ENCODE results near the gene NCAN. TPM values are rescaled to one million over a fixed set of nuclear protein-coding genes. Genes with fewer than 3 reads are reported as not detected.
"Not testable (repeated sequence)": the region's sequence is repeated elsewhere in the genome, so short reads cannot be mapped to it uniquely, and the experiment has no call there.

Gene NCAN
- total RNA-seq, 1 experiment from 2014 or later: 0.05 TPM

- DNase-seq (ENCODE audit: extremely low read depth, low read depth): no peak
These were observed 11.3 kb downstream of the NCAN start for GRCh38 chr19:19223060-19223459.

DNA sequence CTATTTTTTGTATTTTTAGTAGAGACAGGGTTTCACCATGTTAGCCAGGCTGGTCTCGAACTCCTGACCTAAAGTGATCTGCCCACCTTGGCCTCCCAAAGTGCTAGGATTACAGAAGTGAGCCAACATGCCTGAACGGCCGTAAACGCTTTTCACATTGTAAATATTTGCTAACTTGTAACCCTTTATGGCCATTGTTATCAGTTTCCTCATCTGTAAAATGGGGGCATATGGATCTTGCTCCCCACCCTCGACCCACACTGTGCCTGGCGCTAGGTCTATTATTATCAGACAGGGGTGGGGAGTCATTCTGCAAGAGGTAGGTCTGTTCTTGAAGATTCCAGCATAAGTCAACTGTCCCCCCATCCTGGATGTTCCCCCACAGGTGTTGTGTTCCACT lies 11.9 kb downstream of the NCAN start:
- DNase-seq (ENCODE audit: extremely low read depth, low read depth): no peak

- DNase-seq (ENCODE audit: extremely low read depth, low read depth): no peak
These were observed 12.5 kb downstream of the NCAN start for GRCh38 chr19:19224150-19224851.

- peak; percentile 79 for DNase-seq (ENCODE audit: extremely low read depth, low read depth)
These were observed 13.2 kb downstream of the NCAN start for GRCh38 chr19:19224852-19225494.

DNA sequence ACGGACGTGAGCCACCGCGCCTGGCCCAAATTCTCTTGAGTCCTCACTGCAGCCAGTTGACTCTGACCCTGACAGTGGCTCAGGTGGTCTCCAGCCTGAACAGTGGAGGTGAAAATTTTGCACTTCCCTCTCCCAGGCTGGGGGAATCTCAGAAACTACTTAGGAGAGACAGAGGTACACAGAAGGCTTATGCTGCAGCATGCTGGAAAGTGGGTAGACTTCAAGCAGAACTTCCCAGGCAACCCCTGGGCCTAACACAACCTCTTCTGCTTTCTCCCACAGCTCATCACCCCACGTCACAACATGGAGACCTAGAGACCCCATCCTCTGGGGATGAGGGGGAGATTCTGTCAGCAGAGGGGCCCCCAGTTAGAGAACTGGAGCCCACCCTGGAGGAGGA lies 14.4 kb downstream of the NCAN start:
- no peak for DNase-seq (ENCODE audit: extremely low read depth, low read depth)

DNA sequence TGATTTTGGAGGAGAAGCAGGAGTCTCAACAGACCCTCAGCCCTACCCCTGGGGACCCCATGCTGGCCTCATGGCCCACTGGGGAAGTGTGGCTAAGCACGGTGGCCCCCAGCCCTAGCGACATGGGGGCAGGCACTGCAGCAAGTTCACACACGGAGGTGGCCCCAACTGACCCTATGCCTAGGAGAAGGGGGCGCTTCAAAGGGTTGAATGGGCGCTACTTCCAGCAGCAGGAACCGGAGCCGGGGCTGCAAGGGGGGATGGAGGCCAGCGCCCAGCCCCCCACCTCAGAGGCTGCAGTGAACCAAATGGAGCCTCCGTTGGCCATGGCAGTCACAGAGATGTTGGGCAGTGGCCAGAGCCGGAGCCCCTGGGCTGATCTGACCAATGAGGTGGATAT lies 14.9 kb downstream of the NCAN start:
- DNase-seq (ENCODE audit: extremely low read depth, low read depth): no peak

DNA sequence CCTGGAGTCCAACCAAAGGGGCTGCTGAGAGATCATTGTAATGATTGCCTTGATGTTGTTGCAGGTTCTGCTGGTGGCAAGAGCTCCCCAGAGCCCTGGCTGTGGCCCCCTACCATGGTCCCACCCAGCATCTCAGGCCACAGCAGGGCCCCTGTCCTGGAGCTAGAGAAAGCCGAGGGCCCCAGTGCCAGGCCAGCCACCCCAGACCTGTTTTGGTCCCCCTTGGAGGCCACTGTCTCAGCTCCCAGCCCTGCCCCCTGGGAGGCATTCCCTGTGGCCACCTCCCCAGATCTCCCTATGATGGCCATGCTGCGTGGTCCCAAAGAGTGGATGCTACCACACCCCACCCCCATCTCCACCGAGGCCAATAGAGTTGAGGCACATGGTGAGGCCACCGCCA lies 15.5 kb downstream of the NCAN start:
- DNase-seq (ENCODE audit: extremely low read depth, low read depth): no peak

DNA sequence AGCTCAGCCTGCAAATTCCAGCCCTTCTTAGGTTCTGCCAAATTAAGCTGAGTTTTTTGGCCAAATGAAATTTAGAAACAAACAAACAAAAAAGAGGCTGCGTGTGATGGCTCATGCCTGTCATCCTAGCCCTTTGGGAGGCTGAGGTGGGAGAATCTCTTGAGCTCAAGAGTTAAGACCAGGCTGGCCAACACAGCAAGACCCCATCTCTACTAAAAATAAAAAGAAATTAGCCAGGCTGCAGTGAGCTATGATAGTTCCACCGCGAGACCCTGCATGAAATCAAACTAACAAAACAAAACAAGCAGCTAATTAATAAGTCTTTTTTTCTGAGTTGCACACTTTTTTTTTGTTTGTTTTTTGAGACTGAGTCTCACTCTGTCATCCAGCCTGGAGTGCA lies 17.9 kb downstream of the NCAN start:
- no peak for DNase-seq (ENCODE audit: extremely low read depth, low read depth)

DNA sequence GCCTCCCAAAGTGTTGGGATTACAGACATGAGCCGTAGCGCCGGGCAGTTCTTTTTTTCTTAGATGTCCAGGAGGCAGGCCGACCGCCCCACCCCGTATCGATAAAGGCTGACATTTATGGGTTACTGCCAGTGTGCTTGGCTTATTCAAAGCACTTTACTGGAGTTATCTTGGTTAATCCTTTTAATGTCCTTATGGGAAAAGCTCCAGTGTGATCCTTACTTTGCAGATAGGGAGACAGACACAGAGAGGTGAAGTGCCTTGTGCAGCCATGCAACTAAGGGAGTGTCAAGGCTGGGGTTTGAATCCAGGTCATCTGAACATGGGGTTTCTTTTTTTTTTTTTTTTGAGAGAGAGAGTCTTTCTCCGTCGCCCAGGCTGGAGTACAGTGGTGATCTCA lies 19.2 kb downstream of the NCAN start:
- no peak for DNase-seq (ENCODE audit: extremely low read depth, low read depth)

DNA sequence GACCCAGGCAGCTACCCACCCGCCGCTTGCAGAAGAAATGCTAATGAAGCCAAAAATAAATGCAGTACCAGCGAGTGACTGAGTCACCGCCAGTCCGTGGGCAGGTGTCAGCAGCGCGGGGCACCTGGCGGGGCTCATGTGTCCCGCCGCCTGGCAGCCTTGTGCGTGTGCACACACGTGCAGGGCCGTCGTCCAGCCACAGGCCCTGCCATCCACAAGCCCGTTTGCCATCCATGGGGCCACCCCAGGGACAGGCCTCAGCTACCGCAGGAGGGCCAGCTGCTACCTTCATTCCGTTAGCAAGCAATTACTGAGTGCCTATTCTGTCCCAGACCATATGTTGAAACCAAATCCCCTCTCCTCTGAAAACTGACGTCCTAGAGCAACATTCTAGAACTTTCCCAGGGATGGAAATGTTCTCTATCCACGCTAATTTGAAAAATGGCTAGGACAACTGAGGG lies 20.5 kb downstream of the NCAN start:
- no peak for DNase-seq (ENCODE audit: extremely low read depth, low read depth)

GRCh38 chr19:19234220-19234816 lies 22.6 kb downstream of the NCAN start:
- no peak for DNase-seq (ENCODE audit: extremely low read depth, low read depth)

DNA sequence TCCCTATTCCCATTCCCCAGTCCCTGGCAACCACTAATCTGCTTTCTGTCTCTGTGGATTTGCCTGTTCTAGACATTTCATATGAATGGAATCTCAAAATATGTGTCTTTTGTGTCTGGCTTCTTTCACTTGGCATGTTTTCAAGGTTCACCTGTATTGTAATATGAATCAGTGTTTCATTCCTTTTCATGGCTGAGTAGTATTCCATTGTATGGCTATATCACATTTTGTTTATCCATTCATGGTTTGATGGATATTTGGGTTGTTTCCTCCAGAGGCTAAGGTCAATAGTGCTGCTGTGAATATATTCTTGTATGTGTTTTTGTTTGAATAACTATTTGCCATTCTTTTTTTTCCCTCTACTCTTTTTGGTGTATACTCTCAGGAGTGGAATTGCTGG lies 24.4 kb downstream of the NCAN start:
- DNase-seq (ENCODE audit: extremely low read depth, low read depth): no peak

- no peak for DNase-seq (ENCODE audit: extremely low read depth, low read depth)
These were observed 26.6 kb downstream of the NCAN start for GRCh38 chr19:19238126-19238894.

GRCh38 chr19:19239675-19240074 lies 27.9 kb downstream of the NCAN start:
- no peak for DNase-seq (ENCODE audit: extremely low read depth, low read depth)

- no peak for DNase-seq (ENCODE audit: extremely low read depth, low read depth)
These were observed 28.7 kb downstream of the NCAN start for GRCh38 chr19:19240476-19240875.

DNA sequence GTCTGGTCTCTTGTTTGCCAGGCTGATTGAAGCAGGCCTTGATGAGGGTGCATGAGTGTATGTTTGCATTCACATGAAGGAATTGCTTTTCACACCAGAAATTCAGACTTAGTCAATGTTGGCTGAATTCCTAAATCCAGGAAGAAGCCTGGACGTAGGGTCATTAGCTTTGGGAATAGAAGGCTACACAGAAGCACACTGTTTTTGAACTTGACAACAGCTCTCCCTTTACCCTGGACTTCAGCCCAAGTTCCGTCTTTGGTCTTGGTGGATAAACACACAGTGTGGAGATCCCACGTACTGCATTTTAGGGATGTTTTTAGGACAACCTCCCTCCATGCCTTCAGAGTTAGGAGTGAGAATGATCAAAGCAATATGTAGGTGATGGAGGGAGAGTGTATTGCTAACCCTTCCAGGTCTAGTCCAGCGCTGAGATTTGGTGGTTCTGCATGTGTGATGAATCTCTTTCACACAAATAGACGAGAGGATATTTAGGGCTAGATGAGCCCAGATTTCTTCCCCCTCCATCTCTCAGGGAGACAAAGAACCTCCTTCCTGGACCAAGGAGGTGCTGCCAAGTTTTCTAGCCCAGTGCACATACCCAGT lies 38.5 kb downstream of the NCAN start:
- no peak for DNase-seq (ENCODE audit: extremely low read depth, low read depth)

GRCh38 chr19:19253409-19253808 lies 41.7 kb downstream of the NCAN start:
- DNase-seq (ENCODE audit: extremely low read depth, low read depth): not testable (repeated sequence)

- no peak for DNase-seq (ENCODE audit: extremely low read depth, low read depth)
These were observed 44.6 kb downstream of the NCAN start for GRCh38 chr19:19256072-19256969.

- no peak for DNase-seq (ENCODE audit: extremely low read depth, low read depth)
These were observed 45.4 kb downstream of the NCAN start for GRCh38 chr19:19257137-19257536.
